OCI-LY7 (cell line): ENCODE results near the gene TRIM67. TPM values are rescaled to one million over a fixed set of nuclear protein-coding genes. Genes with fewer than 3 reads are reported as not detected.

Experiments
- BruUV-seq: library from RNA; stranded (reverse); fragments of 400-500 nt; replicated peaks from 2 replicates; lab custom pipeline; 2021; lab: Mats Ljungman, UMichigan
- CTCF ChIA-PET: fragments of 300-600 bp; sonication (Branson Sonifier 250); formaldehyde crosslinking; loops from one replicate; lab custom pipeline; 2022; ENCODE audit warnings: antibody characterized with exemption; ENCODE audit not compliant: unreplicated experiment; lab: Charles Lee
- POLR2A ChIA-PET: fragments of 300-600 bp; sonication (Branson Sonifier 250); formaldehyde crosslinking; loops from one replicate; lab custom pipeline; 2022; ENCODE audit warnings: antibody characterized with exemption; lab: Charles Lee
- DNase-seq: peaks from one replicate; pipeline ENCODE4 v3.0.0-alpha.2; 2015; ENCODE audit warnings: low spot score
- H2AFZ ChIP-seq: fragments of 200-600 bp; sonication (generic), shearing (Covaris generic); 2 replicates; pipeline ENCODE4 v1.6.1; 2014; ENCODE audit warnings: mild to moderate bottlenecking, antibody characterized with exemption, low read length, moderate library complexity
- H3K27ac ChIP-seq: fragments of 200-600 bp; sonication (generic); 2 replicates; pipeline ENCODE4 v1.5.1; 2014; ENCODE audit warnings: mixed run types, low read depth, mild to moderate bottlenecking, moderate library complexity, low read length, inconsistent platforms; ENCODE audit not compliant: poor library complexity, severe bottlenecking
- H3K36me3 ChIP-seq: fragments of 200-600 bp; sonication (generic); 2 replicates; pipeline ENCODE4 v1.6.1; 2014; ENCODE audit warnings: mild to moderate bottlenecking, antibody characterized with exemption, low read length, moderate library complexity, mixed read lengths; ENCODE audit not compliant: insufficient read depth
- H3K4me1 ChIP-seq: fragments of 200-600 bp; sonication (generic); 2 replicates; pipeline ENCODE4 v1.5.1; 2014; ENCODE audit warnings: mild to moderate bottlenecking, low read length; ENCODE audit not compliant: insufficient read depth, poor library complexity, severe bottlenecking
- H3K4me2 ChIP-seq: fragments of 200-600 bp; sonication (generic); 2 replicates; pipeline ENCODE4 v1.6.1; 2014; ENCODE audit warnings: mild to moderate bottlenecking, low read length
- H3K4me3 ChIP-seq: fragments of 200-600 bp; sonication (generic); 2 replicates; pipeline ENCODE4 v1.5.1; 2014; ENCODE audit warnings: mild to moderate bottlenecking, low read depth, low read length; ENCODE audit not compliant: poor library complexity, severe bottlenecking
- H3K79me2 ChIP-seq: fragments of 200-600 bp; sonication (generic); 2 replicates; pipeline ENCODE4 v1.6.1; 2016; ENCODE audit warnings: low read depth, mild to moderate bottlenecking, low read length, moderate library complexity, mixed read lengths; ENCODE audit not compliant: insufficient read depth
- H3K9me2 ChIP-seq: fragments of 200-600 bp; sonication (generic); 2 replicates; pipeline ENCODE4 v1.6.1; 2016; ENCODE audit warnings: mild to moderate bottlenecking, low read length, mixed read lengths; ENCODE audit not compliant: insufficient read depth
- H3K9me3 ChIP-seq: fragments of 200-600 bp; sonication (generic); 2 replicates; pipeline ENCODE4 v1.6.1; 2014; ENCODE audit warnings: mild to moderate bottlenecking, mixed run types, low read length, mixed read lengths
- H4K20me1 ChIP-seq: fragments of 200-600 bp; sonication (generic); 2 replicates; pipeline ENCODE4 v1.6.1; 2014; ENCODE audit warnings: mild to moderate bottlenecking, antibody characterized with exemption, low read length, moderate library complexity, mixed read lengths; ENCODE audit not compliant: insufficient read depth
- EZH2phosphoT487 ChIP-seq: fragments of 200-600 bp; sonication (generic); IDR thresholded peaks from 2 replicates; pipeline ENCODE4 v1.6.1; 2018; ENCODE audit warnings: low read depth, borderline replicate concordance, mild to moderate bottlenecking, mixed run types, antibody characterized with exemption, low read length, moderate library complexity, mixed read lengths
- intact Hi-C: fragments of 100-400 bp; cut with micrococcal nuclease; formaldehyde crosslinking; loops from one replicate; pipeline ENCODE4 v1.10.0; 2022; ENCODE audit not compliant: unreplicated experiment
- total RNA-seq, 2 experiments: library from RNA; depleted of rRNA in 1 of 2; stranded (reverse); fragments of >200 nt in 1 of 2; shearing (Covaris generic) in 1 of 2; gene quantifications; 2 replicates each; pipeline ENCODE4 v1.2.3, GENCODE V29; 2014 to 2022
- TF ChIP-seq, protein P1 (sequence below): fragments of 200-600 bp; sonication (generic); conservative IDR thresholded peaks from 2 replicates; pipeline ENCODE4 v1.5.1; 2014; ENCODE audit warnings: mild to moderate bottlenecking, antibody characterized with exemption, low read length, moderate library complexity, mixed read lengths

TRIM67 gene
- total RNA-seq, 2 experiments from 2014 or later = 0.03 to 0.06 TPM

DNA sequence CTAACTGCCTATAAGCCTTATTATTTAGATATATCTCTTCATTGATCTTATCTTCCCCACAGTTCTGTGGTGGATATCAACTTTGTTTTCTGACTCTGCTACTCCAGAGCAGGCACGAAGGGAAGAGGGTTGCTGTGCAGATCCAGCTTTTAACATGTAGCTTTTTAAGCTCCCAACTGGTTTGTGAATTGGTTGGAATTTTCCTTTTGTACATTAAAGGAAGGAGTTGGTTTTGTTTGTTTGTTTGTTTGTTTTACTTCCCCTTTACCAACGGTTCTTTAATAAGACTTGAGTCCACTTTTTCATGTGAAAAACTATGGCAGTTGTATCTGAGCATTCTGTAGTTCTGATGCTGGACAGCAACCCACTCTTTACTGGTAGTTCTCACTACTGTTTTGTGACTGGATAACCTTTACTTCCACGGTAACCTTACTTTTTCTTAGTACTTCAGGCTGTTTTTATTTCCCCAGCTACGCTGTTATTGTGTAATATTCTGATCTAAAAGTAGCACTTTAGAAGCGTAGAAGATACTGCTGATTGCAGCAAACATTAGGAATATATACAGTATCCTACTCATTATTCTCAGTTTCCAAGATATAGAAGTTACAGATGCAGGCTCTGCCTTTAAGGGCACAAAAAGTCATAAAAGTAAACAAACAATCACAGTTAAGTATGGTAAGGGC lies 80.8 kb downstream of the TRIM67 start:
- BruUV-seq = no TSS peak
- POLR2A ChIA-PET = interaction anchor here (1.0 to 2.5 kb wide), 6 partner anchors 9 to 95 kb away, joined by 3 to 12 read pairs (median 6); partner anchors contain the start of genes EXOC8 and SPRTN
- H3K79me2 ChIP-seq = peaks cover 72% of the 10 kb centered on the region
- peak overlapping the region; percentile 97 for H3K4me3 ChIP-seq
- peaks cover 45% of the 10 kb centered on the region for H3K36me3 ChIP-seq
- H3K4me2 ChIP-seq = peak overlapping the region; percentile 96
- intact Hi-C loops = loop anchor here (5.0 kb wide), 1 partner anchor 180 kb away; the partner anchor contains the start of gene EGLN1
- DNase-seq = no peak
- H3K27ac ChIP-seq = peak overlapping the region; percentile 60
- H3K9me3 ChIP-seq = no peaks in the 10 kb centered on the region
- peaks cover 25% of the 10 kb centered on the region for H3K4me1 ChIP-seq
- no peaks in the 10 kb centered on the region for H3K9me2 ChIP-seq
- CTCF ChIA-PET = interaction anchor here (1.4 to 1.5 kb wide), 2 partner anchors 8 to 95 kb away, joined by 3 read pairs; partner anchors contain the start of gene EXOC8
- no peak overlapping the region; the same call in 1 of the 2 replicates for H2AFZ ChIP-seq
- no peaks in the 10 kb centered on the region for H4K20me1 ChIP-seq
- TF ChIP-seq EZH2phosphoT487 = no peak
- TF ChIP-seq, protein P1, sequence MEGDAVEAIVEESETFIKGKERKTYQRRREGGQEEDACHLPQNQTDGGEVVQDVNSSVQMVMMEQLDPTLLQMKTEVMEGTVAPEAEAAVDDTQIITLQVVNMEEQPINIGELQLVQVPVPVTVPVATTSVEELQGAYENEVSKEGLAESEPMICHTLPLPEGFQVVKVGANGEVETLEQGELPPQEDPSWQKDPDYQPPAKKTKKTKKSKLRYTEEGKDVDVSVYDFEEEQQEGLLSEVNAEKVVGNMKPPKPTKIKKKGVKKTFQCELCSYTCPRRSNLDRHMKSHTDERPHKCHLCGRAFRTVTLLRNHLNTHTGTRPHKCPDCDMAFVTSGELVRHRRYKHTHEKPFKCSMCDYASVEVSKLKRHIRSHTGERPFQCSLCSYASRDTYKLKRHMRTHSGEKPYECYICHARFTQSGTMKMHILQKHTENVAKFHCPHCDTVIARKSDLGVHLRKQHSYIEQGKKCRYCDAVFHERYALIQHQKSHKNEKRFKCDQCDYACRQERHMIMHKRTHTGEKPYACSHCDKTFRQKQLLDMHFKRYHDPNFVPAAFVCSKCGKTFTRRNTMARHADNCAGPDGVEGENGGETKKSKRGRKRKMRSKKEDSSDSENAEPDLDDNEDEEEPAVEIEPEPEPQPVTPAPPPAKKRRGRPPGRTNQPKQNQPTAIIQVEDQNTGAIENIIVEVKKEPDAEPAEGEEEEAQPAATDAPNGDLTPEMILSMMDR = no peak

DNA sequence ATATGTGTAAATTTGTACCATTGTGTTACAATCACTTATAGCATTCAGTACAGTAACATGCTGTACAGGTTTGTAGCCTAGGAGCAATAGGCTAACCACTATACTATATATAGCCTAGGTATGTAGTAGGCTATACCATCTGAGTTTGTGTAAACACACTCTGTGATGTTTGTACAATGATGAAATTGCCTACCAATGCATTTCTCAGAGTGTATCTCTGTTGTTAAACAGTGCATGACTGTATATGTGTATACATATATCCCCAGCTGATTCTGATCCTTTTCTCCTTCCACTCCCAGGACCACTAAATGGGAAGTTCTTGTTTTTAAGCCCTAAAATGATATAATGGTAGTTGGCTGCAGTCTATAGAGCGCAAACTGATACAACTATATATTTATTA lies 86.9 kb downstream of the TRIM67 start:
- TF ChIP-seq EZH2phosphoT487 = no peak
- TF ChIP-seq, protein P1 = no peak
- ChIA-PET POLR2A (interaction anchor here (0.7 kb wide), 1 partner anchor 8 kb away, joined by 3 read pairs; no protein-coding TSS in a partner anchor), CTCF (no interaction called here)
- Histone ChIP-seq H3K4me3 (no peak overlapping the region), H2AFZ (no peak overlapping the region), H3K4me2 (no peak overlapping the region), H3K9me3 (no peaks in the 10 kb centered on the region), H3K36me3 (peaks cover 76% of the 10 kb centered on the region), H3K27ac (no peak overlapping the region), H3K79me2 (peaks cover 36% of the 10 kb centered on the region), H4K20me1 (0 out of 2 replicates have a peak, but pooled peaks cover 8% of the 10 kb centered on the region), H3K4me1 (no peaks in the 10 kb centered on the region), H3K9me2 (no peaks in the 10 kb centered on the region)
- no TSS peak for BruUV-seq
- no peak for DNase-seq
- intact Hi-C loops = no loop called here

DNA sequence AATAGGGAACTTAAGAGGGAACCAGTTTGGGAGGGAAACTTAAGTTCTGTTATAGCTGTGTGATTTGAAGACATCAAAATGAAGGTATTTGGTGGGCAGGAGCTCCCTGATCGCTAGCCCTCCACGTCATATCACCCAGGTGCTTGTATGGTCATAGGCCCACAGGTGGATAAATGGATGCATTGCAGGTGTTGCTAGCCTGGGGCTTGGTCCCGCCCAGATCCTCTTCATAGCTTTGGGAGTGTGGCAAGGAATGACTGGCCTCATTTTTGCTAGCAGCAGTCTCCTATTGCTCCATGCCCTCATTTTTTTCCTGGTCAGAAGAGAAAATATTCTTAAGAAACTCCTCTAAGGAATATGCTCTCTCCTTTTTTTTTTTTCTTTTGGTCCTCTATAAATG lies 90.5 kb downstream of the TRIM67 start:
- no TSS peak for BruUV-seq
- Histone ChIP-seq H3K79me2 (peaks cover 9% of the 10 kb centered on the region; the same call in 1 of the 2 replicates), H3K9me2 (no peaks in the 10 kb centered on the region), H3K27ac (no peak overlapping the region), H3K4me2 (no peak overlapping the region), H3K9me3 (no peaks in the 10 kb centered on the region), H2AFZ (no peak overlapping the region), H3K4me1 (no peaks in the 10 kb centered on the region), H3K36me3 (peaks cover 81% of the 10 kb centered on the region), H4K20me1 (0 out of 2 replicates have a peak, but pooled peaks cover 8% of the 10 kb centered on the region), H3K4me3 (no peak overlapping the region)
- TF ChIP-seq, protein P1 = no peak
- no peak for TF ChIP-seq EZH2phosphoT487
- POLR2A ChIA-PET = no interaction called here
- DNase-seq = no peak
- intact Hi-C loops = no loop called here
- CTCF ChIA-PET = no interaction called here
